ENCODE data around the gene ANO7. TPM values are rescaled to one million over a fixed set of nuclear protein-coding genes. Genes with fewer than 3 reads are reported as not detected.

ANO7 gene
- polyA plus RNA-seq, 1 of the 3 experiments (the other 2 are of a cell fraction), result 0.81 TPM

GRCh38 chr2:241215421-241215820, 26.9 kb downstream of the ANO7 start:
- no peak overlapping the region for H3K9ac ChIP-seq
- H3K4me1 ChIP-seq (ENCODE audit: control insufficient read depth in 1 of 2, insufficient read depth in 2 of 2, low read depth in 1 of 2, low read length in 1 of 2), result peaks cover 2 to 6% of the 10 kb centered on the region in 2 experiments; a peak in 2 of 4 replicates
- H3F3A ChIP-seq (replicated peaks; ENCODE audit: insufficient read depth), result peaks cover 15% of the 10 kb centered on the region
- no peak for DNase-seq
- no peak overlapping the region for H2AFZ ChIP-seq (ENCODE audit: low read depth)
- no peaks in the 10 kb centered on the region for H3K9me2 ChIP-seq
- H3K36me3 ChIP-seq (replicated peaks in 1 of 2; ENCODE audit: control insufficient read depth in 1 of 2, insufficient read depth in 2 of 2, low read length in 1 of 2), result no peaks in the 10 kb centered on the region
- H3K27me3 ChIP-seq (ENCODE audit: insufficient read depth), result no peaks in the 10 kb centered on the region
- H3K79me2 ChIP-seq (ENCODE audit: insufficient read depth), result no peaks in the 10 kb centered on the region
- H4K20me1 ChIP-seq (ENCODE audit: insufficient read depth), result no peaks in the 10 kb centered on the region
- H3K9me3 ChIP-seq, result no peaks in the 10 kb centered on the region
- POLR2A ChIA-PET, result no interaction called here
- CTCF ChIA-PET, result no interaction called here
- 84% methylated on average over 6 of the region's 9 CpGs for WGBS (ENCODE audit: low lambda C conversion rate)
- no peak overlapping the region for H3K4me3 ChIP-seq (ENCODE audit: low read depth in 2 of 2, low read length in 1 of 2)
- H3K4me2 ChIP-seq, result no peak overlapping the region
- H3K27ac ChIP-seq (ENCODE audit: low read depth in 2 of 2, low read length in 1 of 2), result no peak overlapping the region
- TF ChIP-seq CTCF (IDR thresholded peaks at IDR 0.05) (no peak), RCOR1 (IDR thresholded peaks at IDR 0.05; ENCODE audit: low read length) (no peak), FOXM1 (IDR thresholded peaks at IDR 0.05; ENCODE audit: low read depth) (no peak), RXRA (IDR thresholded peaks at IDR 0.05; ENCODE audit: borderline replicate concordance, low read depth) (no peak), GATA2 (CRISPR knock-in tag; IDR thresholded peaks at IDR 0.05) (no peak), USF2 (IDR thresholded peaks at IDR 0.05; ENCODE audit: borderline replicate concordance, low read depth, low read length) (no peak), TCF12 (IDR thresholded peaks at IDR 0.05) (no peak), IRF3 (IDR thresholded peaks at IDR 0.05; ENCODE audit: low read depth, low read length) (no peak), CHD2 (IDR thresholded peaks at IDR 0.05; ENCODE audit: low read length, partially characterized antibody) (no peak)

GRCh38 chr2:241216211-241216761, 27.8 kb downstream of the ANO7 start:
- Histone ChIP-seq H4K20me1 (ENCODE audit: insufficient read depth) (no peaks in the 10 kb centered on the region), H3K4me2 (no peak overlapping the region), H3K27ac (ENCODE audit: low read depth in 2 of 2, low read length in 1 of 2) (no peak overlapping the region), H3F3A (replicated peaks; ENCODE audit: insufficient read depth) (peaks cover 15% of the 10 kb centered on the region), H3K9ac (no peak overlapping the region), H3K9me3 (no peaks in the 10 kb centered on the region), H3K4me1 (ENCODE audit: control insufficient read depth in 1 of 2, insufficient read depth in 2 of 2, low read depth in 1 of 2, low read length in 1 of 2) (peaks cover 2 to 6% of the 10 kb centered on the region in 2 experiments; a peak in 2 of 4 replicates), H3K79me2 (ENCODE audit: insufficient read depth) (no peaks in the 10 kb centered on the region), H3K36me3 (replicated peaks in 1 of 2; ENCODE audit: control insufficient read depth in 1 of 2, insufficient read depth in 2 of 2, low read length in 1 of 2) (no peaks in the 10 kb centered on the region), H3K27me3 (ENCODE audit: insufficient read depth) (no peaks in the 10 kb centered on the region), H2AFZ (ENCODE audit: low read depth) (no peak overlapping the region), H3K9me2 (no peaks in the 10 kb centered on the region), H3K4me3 (ENCODE audit: low read depth in 2 of 2, low read length in 1 of 2) (no peak overlapping the region)
- WGBS (ENCODE audit: low lambda C conversion rate), result 76% methylated on average over 9 of the region's 14 CpGs
- POLR2A ChIA-PET, result no interaction called here
- no peak for DNase-seq
- no peak for TF ChIP-seq POLR2AphosphoS5 (IDR thresholded peaks at IDR 0.05; ENCODE audit: low read depth, low read length)
- TF ChIP-seq MEF2A (IDR thresholded peaks at IDR 0.05; ENCODE audit: borderline replicate concordance, low read depth), result no peak
- TF ChIP-seq TCF12 (IDR thresholded peaks at IDR 0.05), result no peak
- CTCF ChIA-PET, result interaction anchor here (0.8 to 1.8 kb wide), 3 partner anchors 79 to 365 kb away, joined by 3 to 10 read pairs (median 3); no protein-coding TSS in a partner anchor

Measured in SK-N-SH (cell line).